ENCODE measurements around the gene NSUN6. TPM values are rescaled to one million over a fixed set of nuclear protein-coding genes. Genes with fewer than 3 reads are reported as not detected.

Gene NSUN6
- total RNA-seq, 3 donors from 2014 or later, result 11.8 to 28.4 (median 18.0) TPM

GRCh38 chr10:18527687-18528086 lies 123.7 kb downstream of the NSUN6 start:
- intact Hi-C loops (cut with DNase I; ENCODE audit: low total_unique reads), result no loop called here
- DNase-seq (ENCODE audit: low spot score in 2 of 2), result no peak
- no peak for TF ChIP-seq CTCF (IDR thresholded peaks at IDR 0.05)
- no peak for TF ChIP-seq POLR2AphosphoS5 (IDR thresholded peaks at IDR 0.05)
- TF ChIP-seq POLR2A (IDR thresholded peaks at IDR 0.05), result no peak
- H3K27me3 ChIP-seq, result no peaks in the 10 kb centered on the region
- H3K36me3 ChIP-seq, result no peaks in the 10 kb centered on the region
- no peaks in the 10 kb centered on the region for H3K9me3 ChIP-seq
- H3K4me3 ChIP-seq, result no peak overlapping the region
- no peak overlapping the region for H3K27ac ChIP-seq
- no peaks in the 10 kb centered on the region for H3K4me1 ChIP-seq

GRCh38 chr10:18523858-18524257 lies 127.5 kb downstream of the NSUN6 start:
- no peak overlapping the region for H3K27ac ChIP-seq
- no peaks in the 10 kb centered on the region for H3K4me1 ChIP-seq
- intact Hi-C loops (cut with DNase I; ENCODE audit: low total_unique reads), result no loop called here

GRCh38 chr10:18523025-18523424 lies 128.4 kb downstream of the NSUN6 start:
- no peak for DNase-seq (ENCODE audit: low spot score in 2 of 2)
- Histone ChIP-seq H3K4me3 (no peak overlapping the region), H3K9me3 (no peaks in the 10 kb centered on the region), H3K27me3 (no peaks in the 10 kb centered on the region), H3K36me3 (no peaks in the 10 kb centered on the region), H3K27ac (no peak overlapping the region), H3K4me1 (no peaks in the 10 kb centered on the region)
- TF ChIP-seq POLR2A (IDR thresholded peaks at IDR 0.05) (no peak), POLR2AphosphoS5 (IDR thresholded peaks at IDR 0.05) (no peak), CTCF (IDR thresholded peaks at IDR 0.05) (no peak)
- intact Hi-C loops (cut with DNase I; ENCODE audit: low total_unique reads), result no loop called here

More at GRCh38 chr10:18523858-18524257, 127.5 kb downstream of the NSUN6 start:
- Histone ChIP-seq H3K36me3 (no peaks in the 10 kb centered on the region), H3K27me3 (no peaks in the 10 kb centered on the region), H3K4me3 (no peak overlapping the region), H3K9me3 (no peaks in the 10 kb centered on the region)
- no peak for DNase-seq (ENCODE audit: low spot score in 2 of 2)
- TF ChIP-seq POLR2AphosphoS5 (IDR thresholded peaks at IDR 0.05) (no peak), POLR2A (IDR thresholded peaks at IDR 0.05) (no peak)

- intact Hi-C loops (cut with DNase I; ENCODE audit: low total_unique reads), result no loop called here
- TF ChIP-seq CTCF (IDR thresholded peaks at IDR 0.05) (no peak), POLR2A (IDR thresholded peaks at IDR 0.05) (no peak), POLR2AphosphoS5 (IDR thresholded peaks at IDR 0.05) (no peak)
- no peaks in the 10 kb centered on the region for H3K9me3 ChIP-seq
- no peaks in the 10 kb centered on the region for H3K4me1 ChIP-seq
- H3K4me3 ChIP-seq, result no peak overlapping the region
- DNase-seq (ENCODE audit: low spot score in 2 of 2), result no peak
- no peaks in the 10 kb centered on the region for H3K27me3 ChIP-seq
- H3K27ac ChIP-seq, result no peak overlapping the region
- H3K36me3 ChIP-seq, result no peaks in the 10 kb centered on the region
Measured at GRCh38 chr10:18516851-18517250, 134.5 kb downstream of the NSUN6 start.

GRCh38 chr10:18514537-18514936 lies 136.8 kb downstream of the NSUN6 start:
- no peak overlapping the region for H3K4me3 ChIP-seq
- no peaks in the 10 kb centered on the region for H3K9me3 ChIP-seq
- no peaks in the 10 kb centered on the region for H3K27me3 ChIP-seq
- H3K27ac ChIP-seq, result no peak overlapping the region
- intact Hi-C loops (cut with DNase I; ENCODE audit: low total_unique reads), result no loop called here
- H3K4me1 ChIP-seq, result no peaks in the 10 kb centered on the region
- DNase-seq (ENCODE audit: low spot score in 2 of 2), result no peak
- H3K36me3 ChIP-seq, result no peaks in the 10 kb centered on the region
- TF ChIP-seq POLR2AphosphoS5 (IDR thresholded peaks at IDR 0.05), result no peak
- no peak for TF ChIP-seq CTCF (IDR thresholded peaks at IDR 0.05)
- TF ChIP-seq POLR2A (IDR thresholded peaks at IDR 0.05), result no peak

GRCh38 chr10:18508587-18508986 lies 142.8 kb downstream of the NSUN6 start:
- intact Hi-C loops (cut with DNase I; ENCODE audit: low total_unique reads), result no loop called here
- no peaks in the 10 kb centered on the region for H3K27me3 ChIP-seq
- TF ChIP-seq CTCF (IDR thresholded peaks at IDR 0.05) (no peak), POLR2AphosphoS5 (IDR thresholded peaks at IDR 0.05) (no peak), POLR2A (IDR thresholded peaks at IDR 0.05) (no peak)
- H3K4me3 ChIP-seq, result no peak overlapping the region
- H3K27ac ChIP-seq, result no peak overlapping the region
- H3K9me3 ChIP-seq, result no peaks in the 10 kb centered on the region
- H3K36me3 ChIP-seq, result no peaks in the 10 kb centered on the region
- DNase-seq (ENCODE audit: low spot score in 2 of 2), result no peak
- H3K4me1 ChIP-seq, result no peaks in the 10 kb centered on the region
